Activated CD4-positive, alpha-beta T cell treated with anti-CD3 and anti-CD28 coated beads, Interleukin-2, amount 10 ng/mL, durations not matched to agents 24 days and 14 days (primary cell): ENCODE results near the gene TMEM263. TPM values are rescaled to one million over a fixed set of nuclear protein-coding genes. Genes with fewer than 3 reads are reported as not detected.

ENCODE experiments used
- DNase-seq: peaks from one replicate; pipeline ENCODE4 v3.0.0; 2022
- H3K27ac Mint-ChIP-seq: one replicate; pipeline ENCODE4 v1.8.0; 2022; ENCODE audit warnings: mild to moderate bottlenecking, mixed read lengths
- H3K27me3 Mint-ChIP-seq: one replicate; pipeline ENCODE4 v1.8.0; 2022; ENCODE audit warnings: mixed read lengths
- H3K36me3 Mint-ChIP-seq: one replicate; pipeline ENCODE4 v1.8.0; 2022; ENCODE audit warnings: low read depth, mild to moderate bottlenecking, mixed read lengths
- H3K4me1 Mint-ChIP-seq: one replicate; pipeline ENCODE4 v1.8.0; 2021; ENCODE audit warnings: mixed read lengths
- H3K4me3 Mint-ChIP-seq: one replicate; pipeline ENCODE4 v1.8.0; 2022; ENCODE audit warnings: mild to moderate bottlenecking, moderate library complexity, mixed read lengths
- H3K9me3 Mint-ChIP-seq: one replicate; pipeline ENCODE4 v1.8.0; 2021; ENCODE audit warnings: mixed read lengths
- intact Hi-C: fragments of 100-400 bp; cut with micrococcal nuclease; formaldehyde crosslinking; loops from one replicate; pipeline ENCODE4 v1.15.1; 2023
- total RNA-seq: library from RNA; stranded (reverse); gene quantifications from 2 replicates; pipeline ENCODE4 v1.2.3, GENCODE V29; 2022

Gene TMEM263
- total RNA-seq, 1 donor from 2014 or later: 26.6 TPM

DNA sequence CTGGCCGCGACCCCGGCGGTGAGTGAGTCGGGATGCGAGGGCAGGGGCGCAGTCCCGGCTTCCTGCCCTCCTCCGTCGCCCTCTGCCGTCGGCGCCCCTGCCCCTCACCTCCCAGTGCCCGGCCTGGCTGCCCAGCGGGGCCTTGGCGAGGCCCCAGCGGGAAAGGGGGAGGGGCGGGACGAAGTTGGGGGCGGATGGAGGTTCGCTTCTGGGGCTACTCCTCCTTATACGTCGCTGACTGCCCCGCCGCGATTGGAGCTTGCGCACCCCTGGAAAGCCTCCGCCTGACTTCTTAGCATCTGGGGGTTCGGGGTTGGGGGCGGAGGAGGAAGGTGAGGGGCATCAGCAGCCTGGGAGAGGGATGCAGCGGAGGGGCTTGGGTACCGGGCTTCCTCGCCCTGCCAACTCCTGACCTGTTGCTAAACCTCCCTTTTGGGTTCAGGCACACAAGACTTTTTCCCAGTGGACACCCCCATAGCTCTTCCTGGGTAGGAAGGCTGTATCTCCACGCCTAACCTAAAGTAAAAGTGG lies 406 bp downstream of the TMEM263 start:
- Mint-ChIP-seq H3K4me3 (peak overlapping the region; percentile 97), H3K36me3 (peaks cover 6% of the 10 kb centered on the region)
- intact Hi-C loops: loop anchor here (1.0 to 5.0 kb wide), 2 partner anchors 31 to 654 kb away; partner anchors contain the start of genes MTERF2 and TCP11L2

DNA sequence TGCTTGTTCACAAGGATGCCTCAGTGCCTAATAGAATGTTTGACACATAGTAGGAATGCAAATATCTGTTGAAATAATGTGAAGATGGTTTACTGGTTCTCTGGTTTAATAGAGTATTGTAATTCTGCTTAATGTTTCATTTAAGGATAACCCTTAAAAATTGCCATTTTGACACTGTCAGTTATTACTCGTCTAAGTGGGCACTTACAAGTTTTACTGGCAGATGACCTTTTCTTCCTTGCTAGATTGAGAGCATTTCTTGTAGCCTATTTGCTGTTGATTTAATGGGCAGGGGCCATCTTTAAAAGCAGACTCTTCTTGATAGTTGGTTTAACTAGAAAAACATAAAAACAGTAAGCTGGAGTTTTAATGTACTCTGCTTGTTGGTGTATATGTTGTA lies 1.9 kb downstream of the TMEM263 start:
- Mint-ChIP-seq H3K27me3 (peaks cover 5% of the 10 kb centered on the region), H3K36me3 (peaks cover 10% of the 10 kb centered on the region), H3K4me1 (peaks cover 30% of the 10 kb centered on the region), H3K4me3 (peak overlapping the region; percentile 97), H3K9me3 (no peaks in the 10 kb centered on the region), H3K27ac (peak overlapping the region; percentile 97)
- no peak for DNase-seq
- intact Hi-C loops: loop anchor here (5.0 kb wide), 1 partner anchor 655 kb away; the partner anchor contains the start of gene TCP11L2

More for the DNA sequence above, 406 bp downstream of the TMEM263 start:
- H3K9me3 Mint-ChIP-seq: peaks cover 4% of the 10 kb centered on the region
- H3K4me1 Mint-ChIP-seq: peaks cover 27% of the 10 kb centered on the region
- DNase-seq: peak; percentile 88
- peak overlapping the region; percentile 97 for H3K27ac Mint-ChIP-seq
- peaks cover 11% of the 10 kb centered on the region for H3K27me3 Mint-ChIP-seq

DNA sequence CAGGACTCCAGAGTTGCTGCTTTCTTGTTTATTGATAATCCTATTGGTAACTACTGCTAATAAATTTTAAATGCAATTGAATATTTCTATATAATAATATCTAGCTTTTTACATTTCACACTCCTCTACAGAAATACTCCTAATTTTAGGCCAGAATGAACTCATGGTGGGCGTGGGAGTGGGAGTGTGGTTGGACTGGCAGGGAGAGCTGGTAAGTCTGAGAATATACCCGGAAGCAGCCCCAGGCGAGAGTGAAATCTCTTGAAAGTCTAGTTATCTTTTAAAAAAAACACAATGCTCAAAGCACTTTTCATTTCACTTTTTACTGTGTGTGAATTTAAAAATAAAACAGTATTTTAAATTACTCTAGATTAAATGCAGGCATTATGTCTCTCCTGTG lies 4.7 kb downstream of the TMEM263 start:
- Mint-ChIP-seq H3K4me1 (peaks cover 25% of the 10 kb centered on the region), H3K36me3 (peaks cover 16% of the 10 kb centered on the region), H3K27ac (no peak overlapping the region), H3K9me3 (no peaks in the 10 kb centered on the region), H3K4me3 (no peak overlapping the region), H3K27me3 (no peaks in the 10 kb centered on the region)
- intact Hi-C loops: no loop called here
- no peak for DNase-seq

DNA sequence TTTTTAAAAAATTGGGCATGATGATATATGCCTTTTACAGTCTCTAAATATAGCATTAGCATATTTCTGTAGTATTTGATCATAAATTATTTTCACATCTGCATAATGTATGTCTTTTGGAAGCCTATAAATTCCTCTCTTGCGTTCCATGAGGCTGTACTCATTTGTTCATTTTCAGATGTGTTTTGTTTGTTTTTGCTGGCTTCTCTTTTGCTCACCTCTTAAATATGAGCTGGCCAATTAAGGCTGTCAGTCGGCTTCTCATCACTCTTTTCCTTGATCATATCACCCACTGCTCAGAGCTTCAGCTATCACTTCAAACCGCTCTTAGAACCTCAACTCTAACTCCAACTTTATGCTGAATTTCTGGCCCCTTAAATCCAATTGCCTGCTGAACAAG lies 6.6 kb downstream of the TMEM263 start:
- H3K27ac Mint-ChIP-seq: no peak overlapping the region
- peaks cover 21% of the 10 kb centered on the region for H3K4me1 Mint-ChIP-seq
- no peaks in the 10 kb centered on the region for H3K27me3 Mint-ChIP-seq
- H3K36me3 Mint-ChIP-seq: peaks cover 20% of the 10 kb centered on the region
- H3K4me3 Mint-ChIP-seq: no peak overlapping the region
- H3K9me3 Mint-ChIP-seq: no peaks in the 10 kb centered on the region
- intact Hi-C loops: no loop called here
- no peak for DNase-seq

DNA sequence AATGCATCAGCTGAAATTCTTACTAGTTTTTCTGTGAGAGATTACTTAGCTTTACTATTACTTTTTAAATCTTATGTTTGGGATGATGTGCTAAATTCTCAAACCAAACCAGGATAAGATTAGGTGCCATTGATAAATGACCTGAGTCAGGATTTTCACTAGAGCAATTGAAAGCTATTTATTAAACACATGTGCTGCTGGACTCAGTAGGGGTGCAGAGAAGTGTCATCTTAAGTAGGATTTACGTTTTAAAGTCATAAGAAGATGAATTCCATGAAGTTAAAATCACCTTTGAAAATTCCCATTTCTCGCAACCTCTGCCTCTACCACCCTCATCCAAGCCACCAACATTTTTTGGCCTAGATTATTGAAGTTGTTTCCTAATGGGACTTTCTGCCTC lies 8.8 kb downstream of the TMEM263 start:
- intact Hi-C loops: no loop called here
- no peaks in the 10 kb centered on the region for H3K9me3 Mint-ChIP-seq
- peaks cover 33% of the 10 kb centered on the region for H3K36me3 Mint-ChIP-seq
- DNase-seq: no peak
- no peak overlapping the region for H3K27ac Mint-ChIP-seq
- H3K27me3 Mint-ChIP-seq: no peaks in the 10 kb centered on the region
- no peak overlapping the region for H3K4me3 Mint-ChIP-seq
- peaks cover 13% of the 10 kb centered on the region for H3K4me1 Mint-ChIP-seq

DNA sequence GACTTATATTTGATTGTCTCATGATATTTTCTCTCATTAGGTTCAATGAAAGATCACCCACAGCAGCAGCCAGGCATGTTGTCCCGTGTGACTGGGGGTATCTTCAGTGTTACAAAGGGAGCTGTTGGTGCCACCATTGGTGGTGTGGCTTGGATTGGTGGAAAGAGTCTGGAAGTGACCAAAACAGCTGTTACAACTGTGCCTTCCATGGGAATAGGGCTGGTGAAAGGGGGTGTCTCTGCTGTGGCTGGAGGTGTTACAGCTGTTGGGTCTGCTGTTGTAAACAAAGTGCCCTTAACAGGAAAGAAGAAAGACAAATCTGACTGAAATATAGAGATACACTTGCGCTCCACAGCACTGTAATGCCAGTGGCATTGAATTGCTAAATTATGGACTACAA lies 15.4 kb downstream of the TMEM263 start:
- Mint-ChIP-seq H3K4me3 (no peak overlapping the region), H3K27ac (no peak overlapping the region), H3K4me1 (peaks cover 10% of the 10 kb centered on the region), H3K27me3 (no peaks in the 10 kb centered on the region), H3K9me3 (no peaks in the 10 kb centered on the region), H3K36me3 (peaks cover 38% of the 10 kb centered on the region)
- DNase-seq: no peak
- intact Hi-C loops: no loop called here

DNA sequence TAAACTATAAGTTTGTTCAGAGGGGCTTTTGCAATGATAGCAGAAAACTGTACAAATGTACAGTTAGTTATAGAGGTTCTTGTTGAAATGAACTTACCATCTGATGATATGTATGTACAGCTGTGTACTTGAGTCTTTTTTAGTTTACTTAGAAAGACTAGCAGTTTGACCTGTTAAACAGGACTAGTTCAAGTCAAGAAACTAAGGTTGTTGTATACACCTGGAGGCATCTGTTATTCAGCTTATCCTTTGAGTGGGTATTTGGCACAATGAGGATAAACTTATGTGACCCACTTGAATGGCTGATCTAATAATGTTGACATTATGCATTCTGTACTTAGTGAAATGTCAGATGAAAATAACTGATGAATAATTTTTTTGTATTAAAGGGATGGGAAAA lies 17.8 kb downstream of the TMEM263 start:
- no peak overlapping the region for H3K4me3 Mint-ChIP-seq
- H3K27ac Mint-ChIP-seq: no peak overlapping the region
- no peaks in the 10 kb centered on the region for H3K9me3 Mint-ChIP-seq
- H3K36me3 Mint-ChIP-seq: peaks cover 29% of the 10 kb centered on the region
- no peak for DNase-seq
- intact Hi-C loops: no loop called here
- peaks cover 7% of the 10 kb centered on the region for H3K4me1 Mint-ChIP-seq
- no peaks in the 10 kb centered on the region for H3K27me3 Mint-ChIP-seq

DNA sequence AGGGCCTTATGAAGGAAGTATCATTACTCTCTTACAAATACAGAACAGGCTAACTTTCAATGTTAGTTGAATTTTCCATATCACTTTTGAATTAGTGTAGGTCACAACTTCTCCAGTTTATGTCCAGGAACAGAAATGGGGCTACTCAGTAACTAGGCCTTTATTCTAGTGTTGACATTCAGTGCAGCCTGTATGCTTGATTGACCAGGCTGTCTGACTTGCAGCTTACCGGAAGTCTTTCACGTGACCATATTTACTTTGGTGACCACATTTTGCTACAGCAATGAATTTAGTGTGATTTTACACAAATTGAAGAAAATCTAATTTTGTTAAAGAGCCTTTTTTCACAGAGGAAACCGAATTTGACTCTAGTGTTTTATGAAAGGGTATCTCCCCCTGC lies 18.8 kb downstream of the TMEM263 start:
- H3K27ac Mint-ChIP-seq: no peak overlapping the region
- H3K4me1 Mint-ChIP-seq: peaks cover 7% of the 10 kb centered on the region
- H3K36me3 Mint-ChIP-seq: peaks cover 28% of the 10 kb centered on the region

DNA sequence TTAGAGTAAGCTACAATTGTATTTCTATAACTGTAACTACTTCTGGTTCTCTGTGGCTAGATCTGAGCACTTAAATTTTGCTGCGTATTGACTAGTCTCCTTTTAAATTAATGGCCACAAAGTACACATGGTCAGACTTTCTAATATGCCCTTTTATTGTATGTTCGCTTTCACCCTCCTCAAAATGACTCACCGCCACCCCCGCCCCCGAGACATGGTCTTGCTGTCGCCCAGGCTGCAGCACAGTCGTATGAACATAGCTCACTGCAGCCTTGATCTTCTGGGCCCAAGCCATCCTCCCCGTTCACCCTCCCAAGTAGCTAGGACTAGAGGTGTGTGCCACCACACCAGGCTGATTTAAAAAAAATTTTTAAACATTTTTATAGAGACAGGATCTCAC lies 19.4 kb downstream of the TMEM263 start:
- H3K4me3 Mint-ChIP-seq: no peak overlapping the region
- DNase-seq: no peak
- no peaks in the 10 kb centered on the region for H3K27me3 Mint-ChIP-seq
- peaks cover 7% of the 10 kb centered on the region for H3K4me1 Mint-ChIP-seq
- peaks cover 28% of the 10 kb centered on the region for H3K36me3 Mint-ChIP-seq
- no peak overlapping the region for H3K27ac Mint-ChIP-seq
- no peaks in the 10 kb centered on the region for H3K9me3 Mint-ChIP-seq
- intact Hi-C loops: no loop called here

More for the DNA sequence above, 18.8 kb downstream of the TMEM263 start:
- no peak for DNase-seq
- no peaks in the 10 kb centered on the region for H3K27me3 Mint-ChIP-seq
- no peak overlapping the region for H3K4me3 Mint-ChIP-seq
- H3K9me3 Mint-ChIP-seq: no peaks in the 10 kb centered on the region
- intact Hi-C loops: no loop called here

DNA sequence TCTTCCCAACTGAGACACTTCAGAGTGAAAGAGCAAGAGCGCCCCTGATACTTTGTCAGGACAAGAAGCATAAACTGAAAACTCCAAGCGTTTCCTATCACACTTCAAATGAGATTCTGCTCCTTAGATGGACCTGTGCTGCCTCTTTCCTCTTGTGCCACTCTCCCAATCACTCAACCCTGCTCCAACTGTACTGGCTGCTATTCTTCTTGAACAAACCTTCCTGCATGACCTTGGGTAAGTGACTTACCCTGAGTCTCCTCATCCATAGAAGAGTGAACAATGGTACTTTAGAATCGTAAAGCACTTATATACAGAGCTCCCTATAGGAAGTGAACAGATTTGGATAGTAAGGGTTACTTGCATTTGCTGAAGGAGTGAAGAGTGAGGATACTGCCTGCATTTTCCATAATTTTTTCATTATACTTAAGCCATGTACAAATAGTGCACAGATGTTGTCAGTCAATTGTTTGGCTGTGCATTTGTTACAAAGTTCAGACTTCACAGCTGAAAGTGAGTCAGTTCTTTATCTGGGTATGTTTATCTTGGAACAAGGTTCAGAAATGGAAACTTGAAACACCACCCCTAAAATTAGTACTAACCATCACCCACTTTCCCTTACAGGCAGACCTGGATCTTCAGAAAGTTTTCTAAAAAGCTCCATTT lies 20.4 kb downstream of the TMEM263 start:
- intact Hi-C loops: no loop called here
- Mint-ChIP-seq H3K27ac (no peak overlapping the region), H3K36me3 (peaks cover 22% of the 10 kb centered on the region), H3K9me3 (no peaks in the 10 kb centered on the region), H3K27me3 (no peaks in the 10 kb centered on the region), H3K4me1 (peaks cover 5% of the 10 kb centered on the region), H3K4me3 (no peak overlapping the region)
- DNase-seq: no peak

DNA sequence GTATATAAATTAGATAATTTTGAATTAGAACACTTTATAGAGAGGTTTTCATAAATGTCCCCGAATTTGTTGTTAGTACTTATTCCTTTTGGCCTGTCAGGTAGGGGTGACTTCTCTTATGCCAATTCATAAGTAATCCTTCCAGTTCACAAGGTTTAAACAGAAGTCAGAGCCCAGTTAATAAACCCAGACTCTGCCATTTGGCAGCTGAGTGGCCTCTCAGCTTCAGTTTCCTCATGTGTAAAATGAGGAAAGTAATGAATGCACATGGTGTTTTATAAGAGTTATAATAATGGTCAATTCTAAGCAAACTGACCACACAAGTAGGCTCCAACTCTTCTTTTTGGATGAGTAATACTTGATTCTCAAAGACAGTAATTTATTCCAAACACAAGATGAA lies 21.0 kb downstream of the TMEM263 start:
- intact Hi-C loops: no loop called here
- H3K27ac Mint-ChIP-seq: no peak overlapping the region

DNA sequence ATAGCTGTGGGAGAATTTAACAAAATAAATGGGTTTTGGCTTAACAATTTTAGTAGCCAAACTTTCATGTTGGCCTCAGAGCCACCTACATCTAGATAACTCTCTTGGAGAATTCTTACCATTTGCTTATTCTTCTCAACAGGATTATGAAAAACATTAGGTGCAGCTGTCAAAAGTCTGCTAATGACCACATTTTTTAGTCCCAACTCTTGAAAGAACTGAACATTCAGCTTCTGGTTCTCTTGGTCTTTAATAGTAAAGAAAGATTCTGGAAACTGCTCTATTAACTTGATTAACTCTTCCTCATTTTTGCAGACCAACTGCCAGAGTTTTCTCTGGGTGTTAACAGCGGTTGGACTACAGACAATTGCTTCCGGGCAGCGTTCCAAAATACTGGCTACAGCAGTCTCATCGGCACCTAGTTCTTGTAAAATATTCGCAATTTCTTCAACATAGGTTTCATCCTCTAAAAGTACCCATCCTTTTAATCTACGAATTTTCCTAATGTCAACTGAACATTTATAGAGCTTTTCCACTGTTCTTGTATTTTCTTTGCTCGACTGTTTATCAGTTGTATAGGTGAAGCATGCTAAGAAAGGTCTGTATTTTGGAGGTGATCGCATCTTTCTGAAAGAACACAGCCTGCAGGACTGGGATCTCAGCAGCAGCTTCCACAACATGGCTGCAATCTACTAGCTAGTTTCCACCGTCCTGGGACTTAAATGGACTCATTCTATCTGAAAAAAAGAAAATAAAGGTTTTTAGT lies 22.5 kb downstream of the TMEM263 start:
- Mint-ChIP-seq H3K36me3 (peaks cover 17% of the 10 kb centered on the region), H3K4me3 (no peak overlapping the region), H3K9me3 (no peaks in the 10 kb centered on the region), H3K4me1 (peaks cover 5% of the 10 kb centered on the region), H3K27me3 (no peaks in the 10 kb centered on the region), H3K27ac (no peak overlapping the region)
- intact Hi-C loops: no loop called here
- DNase-seq: no peak

More for the DNA sequence above, 21.0 kb downstream of the TMEM263 start:
- DNase-seq: no peak
- H3K4me3 Mint-ChIP-seq: no peak overlapping the region
- H3K27me3 Mint-ChIP-seq: no peaks in the 10 kb centered on the region
- H3K9me3 Mint-ChIP-seq: no peaks in the 10 kb centered on the region
- peaks cover 17% of the 10 kb centered on the region for H3K36me3 Mint-ChIP-seq
- peaks cover 5% of the 10 kb centered on the region for H3K4me1 Mint-ChIP-seq

DNA sequence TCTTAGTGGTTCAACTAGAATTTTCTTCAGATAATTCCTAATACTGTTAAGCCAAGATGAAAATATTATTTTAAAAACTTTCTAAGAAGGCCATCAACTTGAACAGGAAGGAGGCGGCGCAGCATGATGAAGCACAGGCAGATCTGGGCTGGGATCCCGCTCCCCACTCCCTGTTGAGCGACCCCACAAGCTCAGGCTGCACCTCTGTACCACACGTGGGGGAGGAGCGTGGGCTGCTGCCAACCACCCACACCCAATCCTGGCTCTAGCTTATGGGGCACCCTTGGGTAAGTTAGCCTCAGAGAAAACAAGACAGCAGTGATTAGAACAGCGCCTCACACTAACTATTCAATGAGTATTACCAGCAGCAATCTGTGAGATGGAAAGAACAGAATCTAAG lies 25.2 kb downstream of the TMEM263 start:
- H3K27me3 Mint-ChIP-seq: no peaks in the 10 kb centered on the region
- H3K4me1 Mint-ChIP-seq: peaks cover 20% of the 10 kb centered on the region
- peaks cover 27% of the 10 kb centered on the region for H3K36me3 Mint-ChIP-seq
- no peak overlapping the region for H3K27ac Mint-ChIP-seq
- no peak for DNase-seq
- intact Hi-C loops: no loop called here
- peaks cover 12% of the 10 kb centered on the region for H3K9me3 Mint-ChIP-seq
- H3K4me3 Mint-ChIP-seq: no peak overlapping the region

DNA sequence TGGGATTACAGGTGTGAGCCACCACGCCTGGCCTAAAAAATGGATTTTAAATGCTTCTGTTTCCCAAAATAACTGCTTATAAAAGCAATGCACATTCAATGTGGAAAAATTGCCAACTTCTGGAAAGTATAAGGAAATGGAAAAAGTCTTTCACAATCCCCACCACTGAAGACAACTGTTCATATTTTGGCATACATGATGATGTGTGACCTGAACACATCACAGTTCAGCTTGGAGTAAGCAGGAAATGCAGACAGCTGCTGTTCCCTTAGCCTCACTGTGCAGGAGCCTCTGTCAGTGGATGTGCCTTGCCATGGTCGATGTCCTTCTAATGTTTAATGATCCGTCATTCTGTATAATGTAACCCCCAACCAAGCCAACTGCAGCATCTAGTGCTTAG lies 26.1 kb downstream of the TMEM263 start:
- peaks cover 12% of the 10 kb centered on the region for H3K9me3 Mint-ChIP-seq
- no peak for DNase-seq
- H3K4me3 Mint-ChIP-seq: no peak overlapping the region
- no peak overlapping the region for H3K27ac Mint-ChIP-seq
- intact Hi-C loops: no loop called here
- H3K36me3 Mint-ChIP-seq: peaks cover 27% of the 10 kb centered on the region
- H3K27me3 Mint-ChIP-seq: no peaks in the 10 kb centered on the region
- peaks cover 27% of the 10 kb centered on the region for H3K4me1 Mint-ChIP-seq
